Panc1 (cell line): Measurements from ENCODE around the gene TMEM201. TPM values are rescaled to one million over a fixed set of nuclear protein-coding genes. Genes with fewer than 3 reads are reported as not detected.

Experiments
- ATAC-seq: fragments of 200-7000 bp; cut with Tn5 transposase; 2 replicates; pipeline ENCODE4 v1.9.1; 2020; ENCODE audit warnings: mild to moderate bottlenecking, moderate library complexity
- BruUV-seq: library from RNA; stranded (reverse); fragments of 400-500 nt; replicated peaks from 2 replicates; lab custom pipeline; 2021; lab: Mats Ljungman, UMichigan
- CTCF ChIA-PET: fragments of 300-600 bp; sonication (Branson Sonifier 250); formaldehyde crosslinking; loops from one replicate; lab custom pipeline; 2022; ENCODE audit warnings: antibody characterized with exemption; lab: Charles Lee
- POLR2A ChIA-PET: fragments of 300-600 bp; sonication (Branson Sonifier 250); formaldehyde crosslinking; loops from one replicate; lab custom pipeline; 2022; ENCODE audit warnings: antibody characterized with exemption; lab: Charles Lee
- DNase-seq: peaks from one replicate; pipeline ENCODE4 v3.0.0-alpha.2; 2010; ENCODE audit warnings: low read depth, low spot score
- H3K27ac ChIP-seq: 2 replicates; pipeline ENCODE4 v1.5.1; 2011; ENCODE audit warnings: mild to moderate bottlenecking, low read length, inconsistent platforms
- H3K27me3 ChIP-seq: fragments of 200-500 bp; sonication (Bioruptor generic); 2 replicates; pipeline ENCODE4 v1.6.0; 2014; ENCODE audit warnings: low read length, inconsistent platforms; ENCODE audit not compliant: control insufficient read depth, insufficient read depth
- H3K36me3 ChIP-seq: fragments of 200-500 bp; sonication (Bioruptor generic); 2 replicates; pipeline ENCODE4 v1.5.1; 2014; ENCODE audit warnings: inconsistent platforms, mild to moderate bottlenecking, low read length, moderate library complexity; ENCODE audit not compliant: control insufficient read depth, insufficient read depth
- H3K4me1 ChIP-seq: 2 replicates; pipeline ENCODE4 v1.5.1; 2011; ENCODE audit warnings: inconsistent platforms, mild to moderate bottlenecking, low read length, moderate library complexity; ENCODE audit not compliant: control insufficient read depth, insufficient read depth
- H3K4me3 ChIP-seq, 2 experiments: 2 replicates each; pipeline ENCODE4 v1.5.1; 2011 to 2012; ENCODE audit warnings: low read depth in 2 of 2, low read length in 2 of 2, mild to moderate bottlenecking in 2 of 2, inconsistent platforms in 1 of 2, moderate library complexity in 1 of 2
- H3K9me3 ChIP-seq: fragments of 200-500 bp; sonication (Bioruptor generic); 2 replicates; pipeline ENCODE4 v1.5.1; 2014; ENCODE audit warnings: low read depth, mild to moderate bottlenecking, inconsistent platforms, low read length, moderate library complexity; ENCODE audit not compliant: control insufficient read depth, insufficient read depth
- CTCF ChIP-seq: fragments of 450-650 bp; IDR thresholded peaks from 2 replicates; pipeline ENCODE4 v1.5.1; 2017; ENCODE audit warnings: mild to moderate bottlenecking
- POLR2AphosphoS5 ChIP-seq: IDR thresholded peaks from 2 replicates; pipeline ENCODE4 v1.6.1; 2012; ENCODE audit warnings: mild to moderate bottlenecking, low read depth, low read length, moderate library complexity
- REST ChIP-seq, 2 experiments: IDR thresholded peaks; 2 replicates each; pipeline ENCODE4 v1.6.1; 2011 to 2012; ENCODE audit warnings: low read depth in 2 of 2, control low read depth in 1 of 2, low read length in 1 of 2, mild to moderate bottlenecking in 1 of 2, moderate library complexity in 1 of 2; ENCODE audit not compliant: insufficient read depth in 1 of 2
- SIN3A ChIP-seq: IDR thresholded peaks from 2 replicates; pipeline ENCODE4 v1.6.1; 2012; ENCODE audit warnings: low read depth, mild to moderate bottlenecking, low read length, moderate library complexity, borderline replicate concordance; ENCODE audit not compliant: insufficient read depth
- TCF7L2 ChIP-seq: IDR thresholded peaks from 2 replicates; pipeline ENCODE4 v1.6.1; 2011; ENCODE audit warnings: mild to moderate bottlenecking, low read depth, low read length, inconsistent platforms
- in situ Hi-C: cut with HindIII; loops from 2 replicates; pipeline ENCODE4 v1.10.0; 2016; ENCODE audit warnings: low sequenced_read_pairs, low pct_unique_long_range_greater_than_20kb
- intact Hi-C: fragments of 100-400 bp; cut with micrococcal nuclease; formaldehyde crosslinking; loops from one replicate; pipeline ENCODE4 v1.10.0; 2022; ENCODE audit not compliant: unreplicated experiment
- total RNA-seq: library from RNA; stranded (reverse); gene quantifications from one replicate; pipeline ENCODE4 v1.2.1, GENCODE V29; 2021; ENCODE audit not compliant: unreplicated experiment

The TMEM201 gene
- total RNA-seq, 1 experiment from 2014 or later = 26.5 TPM

GRCh38 chr1:9539829-9540550 lies 48.7 kb upstream of the TMEM201 start:
- no peaks in the 10 kb centered on the region for H3K9me3 ChIP-seq
- ChIA-PET CTCF (interaction anchor here (0.6 kb wide), 1 partner anchor 44 kb away, joined by 6 read pairs; no protein-coding TSS in a partner anchor), POLR2A (interaction anchor here (0.6 kb wide), 2 partner anchors 203 to 287 kb away, joined by 3 read pairs; no protein-coding TSS in a partner anchor)
- H3K27me3 ChIP-seq = no peaks in the 10 kb centered on the region
- ATAC-seq = peak; percentile 77
- no TSS peak for BruUV-seq
- TF ChIP-seq CTCF (no peak), SIN3A (0 out of 2 replicates have a peak, but pooled peaks have one; percentile 29)
- peaks cover 17% of the 10 kb centered on the region for H3K4me1 ChIP-seq
- peak overlapping the region; percentile 88 for H3K27ac ChIP-seq
- intact Hi-C loops = no loop called here
- H3K36me3 ChIP-seq = no peaks in the 10 kb centered on the region
- in situ Hi-C loops = no loop called here
- DNase-seq = no peak
- H3K4me3 ChIP-seq = peak overlapping the region; percentile 70 to 74

DNA sequence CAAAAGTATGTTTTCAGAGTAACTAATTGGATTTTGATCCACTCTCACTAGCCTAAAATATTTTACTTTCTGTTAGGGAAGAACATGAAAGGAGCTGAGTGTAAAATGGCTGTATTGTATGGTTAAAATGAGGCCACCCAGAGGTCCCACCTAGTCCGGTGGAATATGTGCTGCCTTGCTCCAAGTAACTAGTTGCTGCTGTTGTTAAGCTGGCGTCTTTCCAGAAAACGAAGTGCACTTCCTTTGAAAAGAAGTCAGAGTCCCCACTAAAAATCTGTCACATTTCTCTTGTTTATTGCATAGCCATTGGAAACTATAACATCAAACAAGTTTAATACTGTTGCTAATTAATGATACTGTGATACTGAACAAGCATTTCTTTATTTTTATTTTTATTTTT lies 46.3 kb upstream of the TMEM201 start:
- TF ChIP-seq REST (IDR thresholded peaks at IDR 0.05; ENCODE audit: insufficient read depth in 1 of 2, low read depth in 2 of 2, low read length in 1 of 2) (no peak), CTCF (no peak), TCF7L2 (no peak), SIN3A (no peak), POLR2AphosphoS5 (no peak)
- no peak for ATAC-seq
- Histone ChIP-seq H3K4me3 (no peak overlapping the region), H3K27ac (no peak overlapping the region), H3K27me3 (no peaks in the 10 kb centered on the region), H3K9me3 (no peaks in the 10 kb centered on the region), H3K36me3 (no peaks in the 10 kb centered on the region), H3K4me1 (peaks cover 17% of the 10 kb centered on the region)
- no TSS peak for BruUV-seq
- POLR2A ChIA-PET = no interaction called here
- CTCF ChIA-PET = no interaction called here
- DNase-seq = no peak
- intact Hi-C loops (no loop called here), in situ Hi-C loops (no loop called here)
